ENCODE measurements around the gene ARHGEF7. TPM values are rescaled to one million over a fixed set of nuclear protein-coding genes. Genes with fewer than 3 reads are reported as not detected.

Gene ARHGEF7
- total RNA-seq, 4 donors from 2014 or later, result 64.2 to 127 (median 88.2) TPM

- Histone ChIP-seq H3K4me1 (peaks cover 10 to 21% of the 10 kb centered on the region in 2 donors), H3K27me3 (no peaks in the 10 kb centered on the region), H3K27ac (no peak overlapping the region), H3K9me3 (no peaks in the 10 kb centered on the region), H3K4me3 (replicated peaks in 1 of 3) (no peak overlapping the region), H3K36me3 (no peaks in the 10 kb centered on the region)
- 94% methylated on average over 3 of the region's 3 CpGs for WGBS, 2 donors
- intact Hi-C loops (cut with DNase I), result no loop called here
- DNase-seq, result no peak
- TF ChIP-seq POLR2A (IDR thresholded peaks at IDR 0.05), result no peak
- TF ChIP-seq CTCF (IDR thresholded peaks at IDR 0.05), result no peak
These were observed 45.5 kb downstream of the ARHGEF7 start for GRCh38 chr13:111160648-111161047.

GRCh38 chr13:111161601-111162600, 46.8 kb downstream of the ARHGEF7 start:
- Histone ChIP-seq H3K9me3 (no peaks in the 10 kb centered on the region), H3K4me3 (replicated peaks in 1 of 3) (no peak overlapping the region), H3K36me3 (no peaks in the 10 kb centered on the region), H3K4me1 (peaks cover 15 to 31% of the 10 kb centered on the region in 2 donors), H3K27me3 (no peaks in the 10 kb centered on the region), H3K27ac (no peak overlapping the region)
- DNase-seq, result no peak
- intact Hi-C loops (cut with DNase I), result no loop called here
- WGBS, 2 donors, result 57 to 65% methylated on average over 5 of the region's 5 CpGs
- TF ChIP-seq CTCF (IDR thresholded peaks at IDR 0.05) (no peak), POLR2A (IDR thresholded peaks at IDR 0.05) (no peak)

GRCh38 chr13:111165241-111166010, 50.3 kb downstream of the ARHGEF7 start:
- TF ChIP-seq POLR2A (IDR thresholded peaks at IDR 0.05) (no peak), CTCF (IDR thresholded peaks at IDR 0.05) (no peak)
- no peaks in the 10 kb centered on the region for H3K27me3 ChIP-seq
- no peak overlapping the region for H3K27ac ChIP-seq
- H3K9me3 ChIP-seq, result no peaks in the 10 kb centered on the region
- DNase-seq, result no peak
- intact Hi-C loops (cut with DNase I), result no loop called here
- H3K36me3 ChIP-seq, result no peaks in the 10 kb centered on the region
- WGBS, 2 donors, result 79 to 81% methylated on average over 10 of the region's 10 CpGs
- H3K4me1 ChIP-seq, result peaks cover 15 to 18% of the 10 kb centered on the region in 2 donors
- no peak overlapping the region for H3K4me3 ChIP-seq (replicated peaks in 1 of 3)

- Histone ChIP-seq H3K4me1 (peaks cover 18% of the 10 kb centered on the region in 2 donors), H3K27ac (no peak overlapping the region), H3K9me3 (no peaks in the 10 kb centered on the region), H3K4me3 (replicated peaks in 1 of 3) (no peak overlapping the region), H3K27me3 (no peaks in the 10 kb centered on the region), H3K36me3 (no peaks in the 10 kb centered on the region)
- 48 to 65% methylated on average over 11 of the region's 11 CpGs for WGBS, 2 donors
- intact Hi-C loops (cut with DNase I), result no loop called here
- no peak for TF ChIP-seq POLR2A (IDR thresholded peaks at IDR 0.05)
- no peak for TF ChIP-seq CTCF (IDR thresholded peaks at IDR 0.05)
- DNase-seq, result no peak
These were observed 52.0 kb downstream of the ARHGEF7 start for GRCh38 chr13:111166882-111167675.

All from thyroid gland (tissue), 4 donors.